ENCODE results near the gene KIRREL3. TPM values are rescaled to one million over a fixed set of nuclear protein-coding genes. Genes with fewer than 3 reads are reported as not detected.

Gene KIRREL3
- polyA plus RNA-seq, 2 of the 4 experiments (the other 2 are of a cell fraction), result 3.0 to 11.0 TPM

- TF ChIP-seq EHF (CRISPR knock-in tag; IDR thresholded peaks at IDR 0.05), result no peak
These were observed 502.9 kb downstream of the KIRREL3 start (continued) for GRCh38 chr11:126497581-126498122.

DNA sequence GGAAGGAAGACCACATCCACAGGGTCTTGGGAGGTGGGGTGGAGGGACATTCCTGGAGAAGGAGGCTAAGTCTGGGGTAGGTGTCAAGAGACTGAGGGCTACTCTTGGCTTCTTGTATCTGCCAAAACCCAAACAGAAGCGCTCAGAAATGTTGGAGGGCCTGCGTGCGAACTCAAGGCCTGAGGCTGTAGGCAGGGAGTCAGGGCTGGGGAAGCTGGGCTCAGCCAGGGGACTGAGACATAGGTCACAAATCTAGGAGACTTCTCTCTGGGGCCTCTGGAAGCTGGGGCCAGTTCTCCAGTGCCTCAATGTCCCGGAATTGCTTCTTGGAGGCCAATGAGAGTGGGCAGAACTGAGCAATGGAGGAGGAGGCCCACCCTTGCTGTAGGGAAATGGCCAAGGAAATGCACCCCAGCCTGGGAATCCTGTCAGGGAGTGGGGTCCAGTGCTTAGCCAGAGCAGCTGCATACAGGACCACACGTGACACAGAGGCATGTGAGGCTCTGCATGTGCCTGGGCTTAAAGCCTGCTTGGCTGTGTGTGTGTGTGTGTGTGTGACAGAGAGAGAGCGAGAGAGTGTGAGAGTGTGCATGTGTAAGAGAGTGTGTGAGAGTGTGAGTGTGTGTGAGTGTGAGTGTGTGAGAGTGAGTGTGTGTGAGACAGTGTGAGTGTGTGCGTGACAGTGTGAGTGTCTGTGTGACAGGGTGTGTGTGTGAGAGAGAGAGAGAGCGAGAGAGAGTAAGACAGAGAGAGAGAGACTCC, 503.8 kb downstream of the KIRREL3 start:
- Histone ChIP-seq H3K4me2 (no peak overlapping the region), H3K9me3 (no peaks in the 10 kb centered on the region), H3K27ac (no peak overlapping the region), H3K4me3 (no peak overlapping the region), H3K4me1 (no peaks in the 10 kb centered on the region)
- FAIRE-seq (no peak), DNase-seq (ENCODE audit: low read depth in 1 of 2, low spot score in 1 of 2) (no peak), ATAC-seq (no peak)
- CTCF ChIA-PET, result interaction anchor here (1.0 kb wide), 1 partner anchor 9 kb away, joined by 3 read pairs; no protein-coding TSS in a partner anchor
- 87% methylated on average over 8 of the region's 8 CpGs for WGBS (ENCODE audit: missing lambda C conversion rate)
- no peak for TF ChIP-seq POLR2A (IDR thresholded peaks at IDR 0.05; ENCODE audit: low read length)
- TF ChIP-seq NFE2L2 (conservative IDR thresholded peaks at IDR 0.05; ENCODE audit: low read length), result no peak
- no peak for TF ChIP-seq KDM5A (IDR thresholded peaks at IDR 0.05)
- TF ChIP-seq ZSCAN20 (CRISPR knock-in tag; IDR thresholded peaks at IDR 0.05), result no peak
- no peak for TF ChIP-seq HDAC2 (IDR thresholded peaks at IDR 0.05)
- no peak for TF ChIP-seq CBX8 (IDR thresholded peaks at IDR 0.05)
- TF ChIP-seq, protein P1, sequence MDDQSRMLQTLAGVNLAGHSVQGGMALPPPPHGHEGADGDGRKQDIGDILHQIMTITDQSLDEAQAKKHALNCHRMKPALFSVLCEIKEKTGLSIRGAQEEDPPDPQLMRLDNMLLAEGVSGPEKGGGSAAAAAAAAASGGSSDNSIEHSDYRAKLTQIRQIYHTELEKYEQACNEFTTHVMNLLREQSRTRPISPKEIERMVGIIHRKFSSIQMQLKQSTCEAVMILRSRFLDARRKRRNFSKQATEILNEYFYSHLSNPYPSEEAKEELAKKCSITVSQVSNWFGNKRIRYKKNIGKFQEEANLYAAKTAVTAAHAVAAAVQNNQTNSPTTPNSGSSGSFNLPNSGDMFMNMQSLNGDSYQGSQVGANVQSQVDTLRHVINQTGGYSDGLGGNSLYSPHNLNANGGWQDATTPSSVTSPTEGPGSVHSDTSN (IDR thresholded peaks at IDR 0.05), result no peak
- TF ChIP-seq, protein P2, sequence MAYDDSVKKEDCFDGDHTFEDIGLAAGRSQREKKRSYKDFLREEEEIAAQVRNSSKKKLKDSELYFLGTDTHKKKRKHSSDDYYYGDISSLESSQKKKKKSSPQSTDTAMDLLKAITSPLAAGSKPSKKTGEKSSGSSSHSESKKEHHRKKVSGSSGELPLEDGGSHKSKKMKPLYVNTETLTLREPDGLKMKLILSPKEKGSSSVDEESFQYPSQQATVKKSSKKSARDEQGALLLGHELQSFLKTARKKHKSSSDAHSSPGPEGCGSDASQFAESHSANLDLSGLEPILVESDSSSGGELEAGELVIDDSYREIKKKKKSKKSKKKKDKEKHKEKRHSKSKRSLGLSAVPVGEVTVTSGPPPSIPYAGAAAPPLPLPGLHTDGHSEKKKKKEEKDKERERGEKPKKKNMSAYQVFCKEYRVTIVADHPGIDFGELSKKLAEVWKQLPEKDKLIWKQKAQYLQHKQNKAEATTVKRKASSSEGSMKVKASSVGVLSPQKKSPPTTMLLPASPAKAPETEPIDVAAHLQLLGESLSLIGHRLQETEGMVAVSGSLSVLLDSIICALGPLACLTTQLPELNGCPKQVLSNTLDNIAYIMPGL (CRISPR knock-in tag; IDR thresholded peaks at IDR 0.05; ENCODE audit: borderline replicate concordance), result no peak
- TF ChIP-seq ZC3H11A (IDR thresholded peaks at IDR 0.05), result no peak
- TF ChIP-seq MAZ (IDR thresholded peaks at IDR 0.05; ENCODE audit: borderline replicate concordance, low read depth, low read length), result no peak
- no peak for TF ChIP-seq ZFP36 (IDR thresholded peaks at IDR 0.05; ENCODE audit: borderline replicate concordance, partially characterized antibody)
- no peak for TF ChIP-seq CHD4 (IDR thresholded peaks at IDR 0.05; ENCODE audit: borderline replicate concordance)
- TF ChIP-seq, protein P3, sequence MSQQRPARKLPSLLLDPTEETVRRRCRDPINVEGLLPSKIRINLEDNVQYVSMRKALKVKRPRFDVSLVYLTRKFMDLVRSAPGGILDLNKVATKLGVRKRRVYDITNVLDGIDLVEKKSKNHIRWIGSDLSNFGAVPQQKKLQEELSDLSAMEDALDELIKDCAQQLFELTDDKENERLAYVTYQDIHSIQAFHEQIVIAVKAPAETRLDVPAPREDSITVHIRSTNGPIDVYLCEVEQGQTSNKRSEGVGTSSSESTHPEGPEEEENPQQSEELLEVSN (IDR thresholded peaks at IDR 0.05; ENCODE audit: borderline replicate concordance, low read depth), result no peak
- TF ChIP-seq RCOR1 (IDR thresholded peaks at IDR 0.05; ENCODE audit: low read depth, low read length), result no peak
- TF ChIP-seq, protein P4, sequence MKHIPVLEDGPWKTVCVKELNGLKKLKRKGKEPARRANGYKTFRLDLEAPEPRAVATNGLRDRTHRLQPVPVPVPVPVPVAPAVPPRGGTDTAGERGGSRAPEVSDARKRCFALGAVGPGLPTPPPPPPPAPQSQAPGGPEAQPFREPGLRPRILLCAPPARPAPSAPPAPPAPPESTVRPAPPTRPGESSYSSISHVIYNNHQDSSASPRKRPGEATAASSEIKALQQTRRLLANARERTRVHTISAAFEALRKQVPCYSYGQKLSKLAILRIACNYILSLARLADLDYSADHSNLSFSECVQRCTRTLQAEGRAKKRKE (CRISPR knock-in tag; IDR thresholded peaks at IDR 0.05; ENCODE audit: low read depth), result no peak
- POLR2A ChIA-PET, result no interaction called here

- no peak for TF ChIP-seq CHD2 (IDR thresholded peaks at IDR 0.05; ENCODE audit: low read length, partially characterized antibody)
- TF ChIP-seq CBX2 (IDR thresholded peaks at IDR 0.05; ENCODE audit: borderline replicate concordance, low read depth), result no peak
- TF ChIP-seq, protein P3 (IDR thresholded peaks at IDR 0.05; ENCODE audit: borderline replicate concordance, low read depth), result no peak
- no peak for TF ChIP-seq ZFP36 (IDR thresholded peaks at IDR 0.05; ENCODE audit: borderline replicate concordance, partially characterized antibody)
- H3K4me2 ChIP-seq, result no peak overlapping the region
- no peak overlapping the region for H3K4me3 ChIP-seq
- H3K4me1 ChIP-seq, result no peaks in the 10 kb centered on the region
- POLR2A ChIA-PET, result no interaction called here
- FAIRE-seq (no peak), ATAC-seq (no peak), DNase-seq (ENCODE audit: low read depth in 1 of 2, low spot score in 1 of 2) (no peak)
- no peak overlapping the region for H3K27ac ChIP-seq
- WGBS (ENCODE audit: missing lambda C conversion rate), result 81% methylated on average over 13 of the region's 13 CpGs
- CTCF ChIA-PET, result no interaction called here
- H3K9me3 ChIP-seq, result no peaks in the 10 kb centered on the region
These were observed 505.0 kb downstream of the KIRREL3 start for GRCh38 chr11:126495281-126496220.

Data from A549 (cell line).